ENCODE data around the gene TTN. TPM values are rescaled to one million over a fixed set of nuclear protein-coding genes. Genes with fewer than 3 reads are reported as not detected.

Gene TTN
- 1 to 10 TPM in 2 of 4 donors, under 1 TPM in 2; 0.36 to 1.5 (median 0.76) TPM for polyA plus RNA-seq
- long read RNA-seq, donor 1: 0 reads
- long read RNA-seq, donor 2: 0 reads
- long read RNA-seq, donor 3: 0 reads
- long read RNA-seq, donor 4: 0 reads
- long read RNA-seq, donor 5: 0 reads
- long read RNA-seq, donor 6: 0 reads
- long read RNA-seq, donor 7: 0 reads
- long read RNA-seq, donor 8, partial matches to known transcripts: 35 of 35 reads
- long read RNA-seq, donor 8, other reads (novel, unspliced or antisense): 0 of 35 reads
- long read RNA-seq, donor 9: 0 reads
- long read RNA-seq, donor 10: 0 reads

DNA sequence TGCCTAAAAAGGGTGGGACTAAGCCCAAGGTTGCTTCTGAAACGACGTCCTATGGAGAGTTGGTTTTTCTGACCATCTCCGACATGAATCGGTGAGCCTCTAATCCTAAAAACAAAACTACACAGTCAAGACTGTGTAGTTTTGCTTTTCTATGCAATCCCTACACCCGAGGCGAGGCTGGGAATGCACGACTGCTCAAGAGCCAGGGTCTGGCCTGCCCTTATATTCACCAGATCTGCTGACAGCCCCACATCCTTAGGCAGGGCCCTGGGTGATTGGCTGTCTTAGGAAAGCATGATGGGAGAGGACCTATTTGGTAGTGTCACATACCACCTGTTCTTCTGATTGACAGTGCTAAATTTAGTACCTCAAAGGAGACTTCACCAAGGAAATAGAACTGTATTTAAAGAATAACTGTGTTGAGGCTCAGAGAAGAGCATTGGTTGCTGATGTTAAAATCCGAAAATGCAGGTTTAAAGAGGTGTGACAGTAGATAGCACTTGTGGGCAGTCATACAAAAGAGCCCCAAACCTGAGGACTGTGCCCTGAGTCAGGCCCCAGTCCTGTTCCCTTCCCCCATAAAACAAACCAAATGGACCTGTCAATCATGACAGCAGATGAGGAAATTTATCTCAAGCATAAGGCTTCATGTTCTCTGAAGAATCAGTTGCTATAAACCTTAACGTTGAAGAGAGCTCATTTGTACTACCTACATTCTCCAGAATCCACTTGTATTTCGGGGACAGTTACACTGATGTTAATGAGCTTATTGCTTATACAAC is at the start of gene TTN:
TTN (minus strand) TSS at position 197 of the 782 bp plus-strand sequence. CDS start 2,781 bp downstream, outside the sequence.
- WGBS, 3 donors: 83 to 89% (median 84%) methylated on average over 10 of the region's 10 CpGs
- H3K36me3 ChIP-seq (ENCODE audit: control insufficient read depth in 3 of 3, insufficient read depth in 2 of 3, low read depth in 1 of 3, low read length in 3 of 3): no peaks in the 10 kb centered on the region
- FAIRE-seq (no peak), DNase-seq (no peak)
- H3K9me3 ChIP-seq (ENCODE audit: control insufficient read depth in 2 of 2, insufficient read depth in 1 of 2, low read depth in 1 of 2, low read length in 1 of 2): no peaks in the 10 kb centered on the region
- no peak within 1 kb of the TSS for H3K4me3 ChIP-seq (ENCODE audit: low read depth in 1 of 3, low read length in 3 of 3)
- no peaks in the 10 kb centered on the region for H3K4me1 ChIP-seq (ENCODE audit: control insufficient read depth in 3 of 3, insufficient read depth in 2 of 3, low read depth in 1 of 3, low read length in 2 of 3)
- H3K27me3 ChIP-seq (ENCODE audit: control insufficient read depth in 3 of 3, insufficient read depth in 3 of 3, low read length in 3 of 3): no peaks in the 10 kb centered on the region
- H3K27ac ChIP-seq (ENCODE audit: low read depth in 1 of 3, low read length in 2 of 3): no peak within 1 kb of the TSS

DNA sequence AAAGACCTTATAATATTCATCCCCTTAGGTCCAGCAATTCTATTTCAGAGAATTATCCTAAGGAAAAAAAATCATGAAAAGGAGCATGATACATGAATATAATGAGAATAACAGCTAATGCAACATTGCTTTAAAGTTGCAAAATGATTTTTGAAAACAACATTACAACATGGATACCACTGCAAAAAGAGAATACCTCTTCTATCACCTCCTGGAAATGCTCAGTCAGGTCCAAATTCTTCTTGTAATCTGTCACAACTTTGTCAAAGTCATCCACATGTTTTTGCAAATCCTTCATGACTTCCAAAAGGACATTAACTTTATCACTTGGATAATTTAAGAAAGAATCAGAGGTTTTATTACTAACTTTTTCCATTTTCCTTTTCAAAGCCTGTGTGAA is 47.9 kb upstream of the TTN start:
- H3K27ac ChIP-seq (ENCODE audit: low read depth in 1 of 3, low read length in 2 of 3): no peak overlapping the region

DNA sequence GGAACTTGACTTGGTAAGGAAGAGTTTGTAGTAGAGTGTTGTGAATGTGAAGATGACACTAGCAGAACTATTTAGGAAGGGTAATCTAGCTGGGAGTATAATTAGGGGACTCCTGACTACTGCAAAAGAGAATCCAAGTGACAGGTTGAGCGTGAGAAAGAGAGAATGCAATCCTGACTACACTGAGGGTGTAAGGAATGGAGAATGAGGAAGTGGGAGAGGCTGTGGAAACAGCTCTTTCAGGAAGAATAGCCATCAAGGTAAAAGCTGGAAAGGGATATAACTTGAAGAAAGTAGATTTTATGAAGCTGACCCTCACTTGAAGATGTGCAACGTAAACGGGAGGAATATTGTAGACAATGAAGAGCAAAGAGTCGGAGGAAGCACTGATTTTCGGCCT is 41.1 kb upstream of the TTN start:
- DNase-seq (no peak), FAIRE-seq (no peak)
- Histone ChIP-seq H3K9me3 (ENCODE audit: control insufficient read depth in 2 of 2, insufficient read depth in 1 of 2, low read depth in 1 of 2, low read length in 1 of 2) (no peaks in the 10 kb centered on the region), H3K27me3 (ENCODE audit: control insufficient read depth in 3 of 3, insufficient read depth in 3 of 3, low read length in 3 of 3) (no peaks in the 10 kb centered on the region), H3K4me3 (ENCODE audit: low read depth in 1 of 3, low read length in 3 of 3) (no peak overlapping the region), H3K4me1 (ENCODE audit: control insufficient read depth in 3 of 3, insufficient read depth in 2 of 3, low read depth in 1 of 3, low read length in 2 of 3) (no peaks in the 10 kb centered on the region), H3K36me3 (ENCODE audit: control insufficient read depth in 3 of 3, insufficient read depth in 2 of 3, low read depth in 1 of 3, low read length in 3 of 3) (no peaks in the 10 kb centered on the region), H3K27ac (ENCODE audit: low read depth in 1 of 3, low read length in 2 of 3) (no peak overlapping the region)
- 90 to 96% (median 92%) methylated on average over 5 of the region's 5 CpGs for WGBS, 3 donors

More for the DNA sequence above, 47.9 kb upstream of the TTN start:
- no peaks in the 10 kb centered on the region for H3K36me3 ChIP-seq (ENCODE audit: control insufficient read depth in 3 of 3, insufficient read depth in 2 of 3, low read depth in 1 of 3, low read length in 3 of 3)
- FAIRE-seq (no peak), DNase-seq (no peak)
- H3K9me3 ChIP-seq (ENCODE audit: control insufficient read depth in 2 of 2, insufficient read depth in 1 of 2, low read depth in 1 of 2, low read length in 1 of 2): no peaks in the 10 kb centered on the region
- no peaks in the 10 kb centered on the region for H3K27me3 ChIP-seq (ENCODE audit: control insufficient read depth in 3 of 3, insufficient read depth in 3 of 3, low read length in 3 of 3)
- no peaks in the 10 kb centered on the region for H3K4me1 ChIP-seq (ENCODE audit: control insufficient read depth in 3 of 3, insufficient read depth in 2 of 3, low read depth in 1 of 3, low read length in 2 of 3)
- H3K4me3 ChIP-seq (ENCODE audit: low read depth in 1 of 3, low read length in 3 of 3): no peak overlapping the region

DNA sequence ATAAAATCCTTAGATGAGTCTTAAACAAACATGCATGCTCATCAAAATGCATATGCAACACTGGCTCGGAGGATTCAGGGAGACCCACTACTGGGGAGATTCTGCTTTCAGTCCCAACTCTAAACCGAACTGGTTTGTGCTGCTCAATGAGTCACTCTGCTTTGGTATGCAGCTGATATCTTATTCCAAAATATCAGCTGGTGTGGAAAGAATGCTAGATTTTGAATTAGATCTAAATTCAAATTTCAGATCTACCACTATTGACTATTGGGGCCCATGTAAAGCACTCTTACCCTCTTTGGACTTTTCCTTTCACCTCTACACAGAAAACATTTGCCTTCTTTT is 39.2 kb upstream of the TTN start:
- no peak for DNase-seq
- H3K4me3 ChIP-seq (ENCODE audit: low read depth in 1 of 3, low read length in 3 of 3): no peak overlapping the region
- no peak overlapping the region for H3K27ac ChIP-seq (ENCODE audit: low read depth in 1 of 3, low read length in 2 of 3)
- no peaks in the 10 kb centered on the region for H3K27me3 ChIP-seq (ENCODE audit: control insufficient read depth in 3 of 3, insufficient read depth in 3 of 3, low read length in 3 of 3)
- H3K36me3 ChIP-seq (ENCODE audit: control insufficient read depth in 3 of 3, insufficient read depth in 2 of 3, low read depth in 1 of 3, low read length in 3 of 3): no peaks in the 10 kb centered on the region
- no peaks in the 10 kb centered on the region for H3K9me3 ChIP-seq (ENCODE audit: control insufficient read depth in 2 of 2, insufficient read depth in 1 of 2, low read depth in 1 of 2, low read length in 1 of 2)
- WGBS, 3 donors: 77 to 82% (median 82%) methylated on average over 2 of the region's 2 CpGs
- FAIRE-seq: no peak
- H3K4me1 ChIP-seq (ENCODE audit: control insufficient read depth in 3 of 3, insufficient read depth in 2 of 3, low read depth in 1 of 3, low read length in 2 of 3): no peaks in the 10 kb centered on the region

DNA sequence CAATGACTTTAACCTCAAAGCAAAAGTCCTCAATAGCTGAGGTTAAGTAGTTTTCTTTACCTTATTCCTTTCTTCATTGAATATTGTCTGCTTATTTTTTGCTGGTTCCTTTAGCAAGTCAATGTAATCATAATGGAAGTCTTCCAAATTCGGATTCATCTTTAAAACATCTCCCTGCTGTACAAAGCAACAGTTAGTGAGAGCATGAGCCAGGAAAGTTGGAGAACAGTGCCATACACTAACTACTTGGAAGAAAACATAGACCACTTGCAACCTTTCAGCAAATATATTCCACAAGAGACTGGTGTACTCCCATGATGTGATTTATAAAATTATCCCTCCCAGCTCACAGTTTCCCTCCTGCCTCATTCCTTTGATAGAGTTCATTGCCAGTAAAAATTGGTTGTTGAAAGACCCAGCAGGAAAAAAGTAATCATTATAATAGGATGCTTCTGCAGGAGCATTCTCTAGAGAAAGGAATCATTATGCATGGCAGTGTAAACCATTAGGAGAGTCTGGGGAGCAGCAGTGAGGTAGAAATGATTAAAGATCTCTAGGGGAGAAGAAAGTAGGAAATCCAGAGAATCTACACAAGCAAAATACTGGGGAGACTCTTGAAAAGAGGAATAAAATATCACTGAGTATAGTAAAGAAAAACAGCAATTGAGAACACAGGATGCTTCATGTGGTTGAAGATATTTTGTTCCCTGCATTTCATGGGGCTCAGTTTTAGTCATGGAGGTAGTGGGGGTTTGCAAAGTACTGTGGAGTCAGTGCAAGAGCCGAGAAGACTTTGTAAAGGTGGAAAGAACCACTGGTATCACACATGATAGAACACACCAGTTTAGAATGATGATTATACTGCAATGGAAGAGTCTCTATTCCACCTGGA is 38.6 kb upstream of the TTN start:
- WGBS, 3 donors: 47 to 68% (median 67%) methylated on average over 2 of the region's 2 CpGs
- H3K9me3 ChIP-seq (ENCODE audit: control insufficient read depth in 2 of 2, insufficient read depth in 1 of 2, low read depth in 1 of 2, low read length in 1 of 2): no peaks in the 10 kb centered on the region
- DNase-seq: no peak
- no peak for FAIRE-seq
- H3K4me3 ChIP-seq (ENCODE audit: low read depth in 1 of 3, low read length in 3 of 3): no peak overlapping the region
- no peaks in the 10 kb centered on the region for H3K36me3 ChIP-seq (ENCODE audit: control insufficient read depth in 3 of 3, insufficient read depth in 2 of 3, low read depth in 1 of 3, low read length in 3 of 3)
- H3K27me3 ChIP-seq (ENCODE audit: control insufficient read depth in 3 of 3, insufficient read depth in 3 of 3, low read length in 3 of 3): no peaks in the 10 kb centered on the region
- no peak overlapping the region for H3K27ac ChIP-seq (ENCODE audit: low read depth in 1 of 3, low read length in 2 of 3)
- no peaks in the 10 kb centered on the region for H3K4me1 ChIP-seq (ENCODE audit: control insufficient read depth in 3 of 3, insufficient read depth in 2 of 3, low read depth in 1 of 3, low read length in 2 of 3)

DNA sequence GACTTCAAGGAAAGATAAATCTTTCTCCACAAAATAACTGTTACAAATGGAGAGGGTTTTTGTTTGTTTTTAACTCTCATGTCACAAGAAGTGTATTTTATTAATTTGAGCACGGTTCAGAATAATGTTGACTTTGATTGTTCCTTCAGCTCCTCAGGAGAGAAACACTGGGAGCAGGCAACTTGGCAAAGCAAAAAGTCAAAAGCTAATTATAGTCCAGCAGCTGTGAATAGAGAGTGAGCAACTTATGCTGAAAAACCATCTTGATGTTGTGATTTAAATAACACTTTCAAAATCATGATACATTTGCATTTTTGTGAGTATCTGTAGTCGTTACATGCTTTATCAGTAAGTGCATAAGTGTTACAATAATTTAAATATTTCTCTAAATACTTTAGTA is 37.5 kb upstream of the TTN start:
- FAIRE-seq (no peak), DNase-seq (no peak)
- Histone ChIP-seq H3K36me3 (ENCODE audit: control insufficient read depth in 3 of 3, insufficient read depth in 2 of 3, low read depth in 1 of 3, low read length in 3 of 3) (no peaks in the 10 kb centered on the region), H3K9me3 (ENCODE audit: control insufficient read depth in 2 of 2, insufficient read depth in 1 of 2, low read depth in 1 of 2, low read length in 1 of 2) (no peaks in the 10 kb centered on the region), H3K4me1 (ENCODE audit: control insufficient read depth in 3 of 3, insufficient read depth in 2 of 3, low read depth in 1 of 3, low read length in 2 of 3) (no peaks in the 10 kb centered on the region), H3K27me3 (ENCODE audit: control insufficient read depth in 3 of 3, insufficient read depth in 3 of 3, low read length in 3 of 3) (no peaks in the 10 kb centered on the region), H3K27ac (ENCODE audit: low read depth in 1 of 3, low read length in 2 of 3) (no peak overlapping the region), H3K4me3 (ENCODE audit: low read depth in 1 of 3, low read length in 3 of 3) (no peak overlapping the region)
- WGBS, 3 donors: 61 to 67% (median 65%) methylated on average over 2 of the region's 2 CpGs

DNA sequence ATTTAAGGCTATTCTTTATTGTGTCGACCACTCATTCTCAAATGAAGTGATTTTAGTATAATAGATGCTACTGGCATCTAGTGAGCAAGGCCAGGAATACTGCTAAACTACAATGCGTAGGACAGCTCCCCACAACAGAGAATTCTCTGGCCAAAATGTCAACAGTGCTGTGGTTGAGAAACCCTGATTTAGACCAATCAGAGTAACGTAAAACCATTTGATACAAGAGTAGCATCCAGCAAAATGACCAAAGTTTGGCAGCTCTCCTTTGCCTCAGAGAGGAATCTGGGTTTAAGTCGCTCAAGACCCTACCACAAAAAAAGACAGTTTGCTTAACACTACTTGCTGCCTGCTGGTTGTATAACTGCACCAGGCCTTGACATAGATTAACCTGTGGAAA is 37.0 kb upstream of the TTN start:
- DNase-seq (no peak), FAIRE-seq (no peak)
- Histone ChIP-seq H3K4me1 (ENCODE audit: control insufficient read depth in 3 of 3, insufficient read depth in 2 of 3, low read depth in 1 of 3, low read length in 2 of 3) (no peaks in the 10 kb centered on the region), H3K27ac (ENCODE audit: low read depth in 1 of 3, low read length in 2 of 3) (no peak overlapping the region), H3K36me3 (ENCODE audit: control insufficient read depth in 3 of 3, insufficient read depth in 2 of 3, low read depth in 1 of 3, low read length in 3 of 3) (no peaks in the 10 kb centered on the region), H3K4me3 (ENCODE audit: low read depth in 1 of 3, low read length in 3 of 3) (no peak overlapping the region), H3K9me3 (ENCODE audit: control insufficient read depth in 2 of 2, insufficient read depth in 1 of 2, low read depth in 1 of 2, low read length in 1 of 2) (no peaks in the 10 kb centered on the region), H3K27me3 (ENCODE audit: control insufficient read depth in 3 of 3, insufficient read depth in 3 of 3, low read length in 3 of 3) (no peaks in the 10 kb centered on the region)
- 73 to 74% (median 74%) methylated on average over 4 of the region's 4 CpGs for WGBS, 3 donors

DNA sequence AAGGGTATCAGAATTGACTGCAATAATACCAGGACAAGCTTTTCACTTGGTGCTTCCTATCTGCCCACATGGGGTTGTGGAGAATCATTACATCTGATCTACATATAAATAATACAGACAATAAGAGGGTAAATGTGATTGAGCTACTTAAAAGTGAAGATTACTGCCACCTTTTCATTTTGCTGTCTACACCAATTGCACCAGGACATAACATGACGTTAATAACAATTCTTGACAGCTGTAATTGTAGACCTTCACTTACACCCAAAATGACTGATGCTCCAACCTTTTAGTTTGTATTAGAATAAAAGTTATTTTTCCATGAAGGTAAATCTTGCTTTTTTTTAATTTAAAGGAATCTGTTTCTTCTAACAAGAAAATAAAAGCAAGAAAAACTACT is 36.5 kb upstream of the TTN start:
- H3K36me3 ChIP-seq (ENCODE audit: control insufficient read depth in 3 of 3, insufficient read depth in 2 of 3, low read depth in 1 of 3, low read length in 3 of 3): no peaks in the 10 kb centered on the region
- no peaks in the 10 kb centered on the region for H3K4me1 ChIP-seq (ENCODE audit: control insufficient read depth in 3 of 3, insufficient read depth in 2 of 3, low read depth in 1 of 3, low read length in 2 of 3)
- no peak overlapping the region for H3K27ac ChIP-seq (ENCODE audit: low read depth in 1 of 3, low read length in 2 of 3)
- WGBS, 3 donors: 84 to 88% (median 85%) methylated on average over 1 of the region's 1 CpG
- no peaks in the 10 kb centered on the region for H3K9me3 ChIP-seq (ENCODE audit: control insufficient read depth in 2 of 2, insufficient read depth in 1 of 2, low read depth in 1 of 2, low read length in 1 of 2)
- FAIRE-seq (no peak), DNase-seq (no peak)
- no peak overlapping the region for H3K4me3 ChIP-seq (ENCODE audit: low read depth in 1 of 3, low read length in 3 of 3)
- no peaks in the 10 kb centered on the region for H3K27me3 ChIP-seq (ENCODE audit: control insufficient read depth in 3 of 3, insufficient read depth in 3 of 3, low read length in 3 of 3)
